Measurements from ENCODE around the gene CDC23. TPM values are rescaled to one million over a fixed set of nuclear protein-coding genes. Genes with fewer than 3 reads are reported as not detected.
"Not testable (repeated sequence)": the region's sequence is repeated elsewhere in the genome, so short reads cannot be mapped to it uniquely, and the experiment has no call there.

Gene CDC23
- total and polyA plus RNA-seq, 2 donors (not counting 1 experiment from before 2014, with no cell fraction given): 11.8 to 35.4 TPM

DNA sequence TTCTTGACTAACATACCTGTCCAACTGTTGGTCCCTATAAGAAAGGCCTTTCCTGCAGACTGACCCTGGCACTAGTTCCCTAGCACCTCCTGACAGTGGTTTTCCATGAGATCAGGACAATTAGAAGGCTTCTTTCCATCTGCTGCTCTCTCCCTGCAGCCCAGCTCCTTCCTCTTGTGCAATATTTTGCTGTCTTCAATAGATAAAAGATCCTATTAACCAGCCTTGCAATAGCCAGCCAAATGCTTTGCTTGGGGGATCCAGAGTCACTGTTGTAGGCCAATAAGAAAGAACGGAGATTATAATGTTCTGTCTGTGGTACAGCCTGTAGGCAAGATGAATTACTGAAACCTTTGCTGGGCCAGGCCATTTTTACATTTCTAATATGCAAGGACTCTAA, 55.5 kb downstream of the CDC23 start:
- DNase-seq (no peak), ATAC-seq (ENCODE audit: low read depth) (no peak)
- 100% methylated on average over 1 of the region's 1 CpG for WGBS (ENCODE audit: insufficient coverage)
- TF ChIP-seq, protein P1, sequence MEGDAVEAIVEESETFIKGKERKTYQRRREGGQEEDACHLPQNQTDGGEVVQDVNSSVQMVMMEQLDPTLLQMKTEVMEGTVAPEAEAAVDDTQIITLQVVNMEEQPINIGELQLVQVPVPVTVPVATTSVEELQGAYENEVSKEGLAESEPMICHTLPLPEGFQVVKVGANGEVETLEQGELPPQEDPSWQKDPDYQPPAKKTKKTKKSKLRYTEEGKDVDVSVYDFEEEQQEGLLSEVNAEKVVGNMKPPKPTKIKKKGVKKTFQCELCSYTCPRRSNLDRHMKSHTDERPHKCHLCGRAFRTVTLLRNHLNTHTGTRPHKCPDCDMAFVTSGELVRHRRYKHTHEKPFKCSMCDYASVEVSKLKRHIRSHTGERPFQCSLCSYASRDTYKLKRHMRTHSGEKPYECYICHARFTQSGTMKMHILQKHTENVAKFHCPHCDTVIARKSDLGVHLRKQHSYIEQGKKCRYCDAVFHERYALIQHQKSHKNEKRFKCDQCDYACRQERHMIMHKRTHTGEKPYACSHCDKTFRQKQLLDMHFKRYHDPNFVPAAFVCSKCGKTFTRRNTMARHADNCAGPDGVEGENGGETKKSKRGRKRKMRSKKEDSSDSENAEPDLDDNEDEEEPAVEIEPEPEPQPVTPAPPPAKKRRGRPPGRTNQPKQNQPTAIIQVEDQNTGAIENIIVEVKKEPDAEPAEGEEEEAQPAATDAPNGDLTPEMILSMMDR (IDR thresholded peaks at IDR 0.05): no peak
- TF ChIP-seq EZH2 (IDR thresholded peaks at IDR 0.05; ENCODE audit: borderline replicate concordance, insufficient read depth, low read depth, low read length, poor library complexity, severe bottlenecking): no peak
- Histone ChIP-seq H3K79me2 (ENCODE audit: control insufficient read depth, insufficient read depth, low read length) (no peaks in the 10 kb centered on the region), H3K9me3 (ENCODE audit: control extremely low read depth in 1 of 3, control insufficient read depth in 2 of 3, insufficient read depth in 1 of 3, low read length in 2 of 3) (no peaks in the 10 kb centered on the region), H3K27ac (ENCODE audit: low read length in 2 of 2) (no peak overlapping the region), H3K4me1 (ENCODE audit: control insufficient read depth in 2 of 2, insufficient read depth in 2 of 2, low read length in 2 of 2) (no peaks in the 10 kb centered on the region), H3K36me3 (replicated peaks in 1 of 2; ENCODE audit: control extremely low read depth in 1 of 2, control insufficient read depth in 1 of 2, extremely low read depth in 1 of 2, insufficient read depth in 2 of 2, low read length in 1 of 2) (peaks cover 20 to 60% of the 10 kb centered on the region in 2 experiments), H2AFZ (ENCODE audit: insufficient read depth, low read depth, low read length, poor library complexity, severe bottlenecking) (no peak overlapping the region), H4K20me1 (ENCODE audit: control insufficient read depth, insufficient read depth, low read length, poor library complexity, severe bottlenecking) (no peaks in the 10 kb centered on the region), H3K9ac (ENCODE audit: low read length) (no peak overlapping the region), H3K27me3 (replicated peaks in 1 of 4; ENCODE audit: control extremely low read depth in 1 of 4, control insufficient read depth in 3 of 4, insufficient read depth in 4 of 4, low read length in 3 of 4) (no peaks in the 10 kb centered on the region), H3K4me3 (ENCODE audit: control extremely low read depth in 1 of 5, extremely low read depth in 1 of 5, insufficient read depth in 1 of 5, low read depth in 2 of 5, low read length in 4 of 5) (no peak overlapping the region), H3K4me2 (replicated peaks; ENCODE audit: low read depth, low read length, poor library complexity, severe bottlenecking) (no peak overlapping the region)
- POLR2A ChIA-PET: no interaction called here
- H3K4me3 Mint-ChIP-seq: no peak overlapping the region
- H3K9me3 Mint-ChIP-seq (ENCODE audit: insufficient read depth): no peaks in the 10 kb centered on the region
- H3K27me3 Mint-ChIP-seq: no peaks in the 10 kb centered on the region
- intact Hi-C loops (cut with micrococcal nuclease): no loop called here
- no peaks in the 10 kb centered on the region for H3K4me1 Mint-ChIP-seq
- no peak overlapping the region for H3K27ac Mint-ChIP-seq
- CTCF ChIA-PET: no interaction called here

- CTCF ChIA-PET: interaction anchor here (0.7 kb wide), 1 partner anchor 30 kb away, joined by 3 read pairs; no protein-coding TSS in a partner anchor
- DNase-seq; H3K4me1 ChIP-seq (ENCODE audit: control insufficient read depth in 2 of 2, insufficient read depth in 2 of 2, low read length in 2 of 2); H3K27me3 ChIP-seq (replicated peaks in 1 of 4; ENCODE audit: control extremely low read depth in 1 of 4, control insufficient read depth in 3 of 4, insufficient read depth in 4 of 4, low read length in 3 of 4); H2AFZ ChIP-seq (ENCODE audit: insufficient read depth, low read depth, low read length, poor library complexity, severe bottlenecking); H4K20me1 ChIP-seq (ENCODE audit: control insufficient read depth, insufficient read depth, low read length, poor library complexity, severe bottlenecking); H3K4me3 Mint-ChIP-seq; H3K27ac ChIP-seq (ENCODE audit: low read length in 2 of 2); H3K27ac Mint-ChIP-seq; POLR2A ChIA-PET; intact Hi-C loops (cut with micrococcal nuclease); ATAC-seq (ENCODE audit: low read depth); H3K4me1 Mint-ChIP-seq; H3K4me2 ChIP-seq (replicated peaks; ENCODE audit: low read depth, low read length, poor library complexity, severe bottlenecking); H3K9ac ChIP-seq (ENCODE audit: low read length); H3K4me3 ChIP-seq (ENCODE audit: control extremely low read depth in 1 of 5, extremely low read depth in 1 of 5, insufficient read depth in 1 of 5, low read depth in 2 of 5, low read length in 4 of 5); H3K9me3 Mint-ChIP-seq (ENCODE audit: insufficient read depth); H3K79me2 ChIP-seq (ENCODE audit: control insufficient read depth, insufficient read depth, low read length); H3K9me3 ChIP-seq (ENCODE audit: control extremely low read depth in 1 of 3, control insufficient read depth in 2 of 3, insufficient read depth in 1 of 3, low read length in 2 of 3); H3K27me3 Mint-ChIP-seq: not testable (repeated sequence)
- 100% methylated on average over 5 of the region's 9 CpGs for WGBS (ENCODE audit: insufficient coverage)
- H3K36me3 ChIP-seq (replicated peaks in 1 of 2; ENCODE audit: control extremely low read depth in 1 of 2, control insufficient read depth in 1 of 2, extremely low read depth in 1 of 2, insufficient read depth in 2 of 2, low read length in 1 of 2): peaks cover 20 to 44% of the 10 kb centered on the region in 2 experiments
Observed at GRCh38 chr5:138155977-138156376, 57.1 kb downstream of the CDC23 start.
